ENCODE measurements around the gene C16orf89. TPM values are rescaled to one million over a fixed set of nuclear protein-coding genes. Genes with fewer than 3 reads are reported as not detected.
A peak's percentile ranks its signal among the peaks of the same experiment; 100 is the strongest.

Gene C16orf89
- total and polyA plus RNA-seq, 2 donors (not counting 1 experiment from before 2014, with no cell fraction given), result not detected

DNA sequence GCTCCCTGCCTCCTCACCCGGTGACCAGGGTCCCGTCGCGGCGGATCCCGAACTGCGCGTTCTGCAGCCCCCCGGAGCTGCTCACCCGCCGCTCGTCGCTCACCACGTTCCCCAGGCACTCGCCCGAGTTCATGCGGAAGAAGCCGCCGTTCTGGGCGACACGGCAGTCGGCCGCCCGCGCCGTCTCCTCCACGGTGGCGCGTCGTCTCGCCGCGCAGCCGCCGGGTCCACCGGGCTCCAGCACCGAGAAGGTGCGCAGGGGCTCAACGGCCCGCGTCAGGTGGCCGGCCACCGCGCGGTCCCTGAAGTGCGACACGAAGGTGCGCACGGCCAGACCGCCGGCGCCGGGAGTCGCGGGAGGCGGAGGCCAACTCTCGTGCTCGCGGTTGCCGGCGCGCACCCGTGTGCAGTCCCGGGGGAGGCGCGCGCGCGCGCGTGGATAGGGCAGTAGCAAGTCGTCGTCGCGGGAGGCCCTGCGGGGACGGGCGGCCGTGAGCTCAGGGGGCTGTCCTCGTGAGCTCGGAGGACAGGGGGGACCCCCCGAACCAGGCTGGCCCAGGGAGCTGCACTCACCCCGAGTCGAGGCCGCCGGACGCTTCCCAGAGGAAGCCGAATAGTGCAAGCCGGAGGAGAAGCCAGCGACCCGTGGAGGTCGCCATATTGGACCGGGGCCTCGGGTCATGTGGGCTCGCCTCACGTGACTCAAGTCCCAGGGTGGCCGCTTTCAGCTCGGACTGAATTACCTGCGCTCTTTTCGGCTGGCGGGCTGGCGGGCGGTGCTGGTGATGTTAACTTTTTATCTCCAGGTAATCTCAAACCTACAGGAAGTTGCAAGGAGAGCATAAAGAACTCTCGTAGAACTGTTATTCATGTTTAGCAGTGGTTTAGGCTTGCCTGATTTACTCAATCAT lies 32.2 kb downstream of the C16orf89 start, which contains the start of gene NAGPA:
Gene NAGPA, minus strand, starts transcription at position 680 of the 911 bp plus-strand sequence. Its CDS starts 21 bp downstream, at position 659.
- TF ChIP-seq, protein P1, sequence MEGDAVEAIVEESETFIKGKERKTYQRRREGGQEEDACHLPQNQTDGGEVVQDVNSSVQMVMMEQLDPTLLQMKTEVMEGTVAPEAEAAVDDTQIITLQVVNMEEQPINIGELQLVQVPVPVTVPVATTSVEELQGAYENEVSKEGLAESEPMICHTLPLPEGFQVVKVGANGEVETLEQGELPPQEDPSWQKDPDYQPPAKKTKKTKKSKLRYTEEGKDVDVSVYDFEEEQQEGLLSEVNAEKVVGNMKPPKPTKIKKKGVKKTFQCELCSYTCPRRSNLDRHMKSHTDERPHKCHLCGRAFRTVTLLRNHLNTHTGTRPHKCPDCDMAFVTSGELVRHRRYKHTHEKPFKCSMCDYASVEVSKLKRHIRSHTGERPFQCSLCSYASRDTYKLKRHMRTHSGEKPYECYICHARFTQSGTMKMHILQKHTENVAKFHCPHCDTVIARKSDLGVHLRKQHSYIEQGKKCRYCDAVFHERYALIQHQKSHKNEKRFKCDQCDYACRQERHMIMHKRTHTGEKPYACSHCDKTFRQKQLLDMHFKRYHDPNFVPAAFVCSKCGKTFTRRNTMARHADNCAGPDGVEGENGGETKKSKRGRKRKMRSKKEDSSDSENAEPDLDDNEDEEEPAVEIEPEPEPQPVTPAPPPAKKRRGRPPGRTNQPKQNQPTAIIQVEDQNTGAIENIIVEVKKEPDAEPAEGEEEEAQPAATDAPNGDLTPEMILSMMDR (IDR thresholded peaks at IDR 0.05), result no peak
- TF ChIP-seq EZH2 (IDR thresholded peaks at IDR 0.05; ENCODE audit: borderline replicate concordance, insufficient read depth, low read depth, low read length, poor library complexity, severe bottlenecking), result no peak
- Histone ChIP-seq H3K4me1 (ENCODE audit: control insufficient read depth in 2 of 2, insufficient read depth in 2 of 2, low read length in 2 of 2) (peaks cover 14 to 17% of the 10 kb centered on the region in 2 donors), H3K4me3 (ENCODE audit: control extremely low read depth in 1 of 5, extremely low read depth in 1 of 5, insufficient read depth in 1 of 5, low read depth in 2 of 5, low read length in 4 of 5) (peak within 1 kb of the TSS; percentile 66 to 82 (median 75)), H3K36me3 (replicated peaks in 1 of 2; ENCODE audit: control extremely low read depth in 1 of 2, control insufficient read depth in 1 of 2, extremely low read depth in 1 of 2, insufficient read depth in 2 of 2, low read length in 1 of 2) (peaks cover 0 to 16% of the 10 kb centered on the region in 2 experiments), H3K27ac (ENCODE audit: low read length in 2 of 2) (peak within 1 kb of the TSS; percentile 73 to 79), H3K27me3 (replicated peaks in 1 of 4; ENCODE audit: control extremely low read depth in 1 of 4, control insufficient read depth in 3 of 4, insufficient read depth in 4 of 4, low read length in 3 of 4) (no peaks in the 10 kb centered on the region), H3K79me2 (ENCODE audit: control insufficient read depth, insufficient read depth, low read length) (peaks cover 16% of the 10 kb centered on the region), H3K9ac (ENCODE audit: low read length) (peak within 1 kb of the TSS; percentile 73), H4K20me1 (ENCODE audit: control insufficient read depth, insufficient read depth, low read length, poor library complexity, severe bottlenecking) (no peaks in the 10 kb centered on the region), H2AFZ (ENCODE audit: insufficient read depth, low read depth, low read length, poor library complexity, severe bottlenecking) (peak within 1 kb of the TSS; percentile 93), H3K4me2 (replicated peaks; ENCODE audit: low read depth, low read length, poor library complexity, severe bottlenecking) (peak within 1 kb of the TSS; percentile 93), H3K9me3 (ENCODE audit: control extremely low read depth in 1 of 3, control insufficient read depth in 2 of 3, insufficient read depth in 1 of 3, low read length in 2 of 3) (no peaks in the 10 kb centered on the region)
- intact Hi-C loops (cut with micrococcal nuclease), result loop anchor here (1.0 to 2.0 kb wide), 3 partner anchors 38 to 231 kb away; partner anchors contain the start of genes ALG1, GLYR1, ROGDI and UBN1
- H3K9me3 Mint-ChIP-seq (ENCODE audit: insufficient read depth), result no peaks in the 10 kb centered on the region
- ATAC-seq (ENCODE audit: low read depth), result peak; percentile 85
- WGBS (ENCODE audit: insufficient coverage), result under 1% methylated on average over 101 of the region's 104 CpGs
- H3K4me3 Mint-ChIP-seq, result peak within 1 kb of the TSS; percentile 93
- peak; percentile 91 for DNase-seq
- H3K27me3 Mint-ChIP-seq, result no peaks in the 10 kb centered on the region
- ChIA-PET POLR2A (interaction anchor here (0.6 to 1.5 kb wide), 3 partner anchors 39 to 299 kb away, joined by 3 to 4 read pairs (median 3); partner anchors contain the start of gene DNAAF8), CTCF (interaction anchor here (1.0 to 1.5 kb wide), 3 partner anchors 9 to 57 kb away, joined by 3 to 4 read pairs (median 4); no protein-coding TSS in a partner anchor)
- H3K27ac Mint-ChIP-seq, result peak within 1 kb of the TSS; percentile 95
- H3K4me1 Mint-ChIP-seq, result peaks cover 20% of the 10 kb centered on the region

All from B cell (primary cell).